WTC11 (cell line): ENCODE results near the gene COL1A1.

Experiments
- FOXK1 ChIP-seq: sonication (generic); formaldehyde crosslinking; IDR thresholded peaks from 2 replicates; pipeline ENCODE4 v1.8.0; 2022; ENCODE audit warnings: mild to moderate bottlenecking, moderate library complexity, missing genetic modification reagents
- JUN ChIP-seq: sonication (generic); formaldehyde crosslinking; IDR thresholded peaks from 2 replicates; pipeline ENCODE4 v1.8.0; 2023; ENCODE audit warnings: mild to moderate bottlenecking, missing genetic modification reagents
- NFE2L1 ChIP-seq: sonication (generic); formaldehyde crosslinking; IDR thresholded peaks from 2 replicates; pipeline ENCODE4 v1.8.1; 2023; ENCODE audit warnings: missing genetic modification reagents
- TEAD4 ChIP-seq: sonication (generic); formaldehyde crosslinking; IDR thresholded peaks from 2 replicates; pipeline ENCODE4 v1.8.0; 2022; ENCODE audit warnings: mild to moderate bottlenecking, missing genetic modification reagents
- TF ChIP-seq, protein P1 (sequence below): fragments of 200-600 bp; IDR thresholded peaks from 2 replicates; pipeline ENCODE4 v1.8.0; 2022; ENCODE audit warnings: antibody characterized with exemption
- TF ChIP-seq, protein P2 (sequence below): sonication (generic); formaldehyde crosslinking; IDR thresholded peaks from 2 replicates; pipeline ENCODE4 v1.8.1; 2023; ENCODE audit warnings: mild to moderate bottlenecking, missing genetic modification reagents
- TF ChIP-seq, protein P3 (sequence below): sonication (generic); formaldehyde crosslinking; IDR thresholded peaks from 2 replicates; pipeline ENCODE4 v1.8.1; 2023; ENCODE audit warnings: mild to moderate bottlenecking, missing genetic modification reagents, moderate library complexity
- TF ChIP-seq, protein P4 (sequence below): sonication (generic); formaldehyde crosslinking; IDR thresholded peaks from 2 replicates; pipeline ENCODE4 v1.8.1; 2022; ENCODE audit warnings: low read depth, mild to moderate bottlenecking, moderate library complexity, missing genetic modification reagents, borderline replicate concordance

DNA sequence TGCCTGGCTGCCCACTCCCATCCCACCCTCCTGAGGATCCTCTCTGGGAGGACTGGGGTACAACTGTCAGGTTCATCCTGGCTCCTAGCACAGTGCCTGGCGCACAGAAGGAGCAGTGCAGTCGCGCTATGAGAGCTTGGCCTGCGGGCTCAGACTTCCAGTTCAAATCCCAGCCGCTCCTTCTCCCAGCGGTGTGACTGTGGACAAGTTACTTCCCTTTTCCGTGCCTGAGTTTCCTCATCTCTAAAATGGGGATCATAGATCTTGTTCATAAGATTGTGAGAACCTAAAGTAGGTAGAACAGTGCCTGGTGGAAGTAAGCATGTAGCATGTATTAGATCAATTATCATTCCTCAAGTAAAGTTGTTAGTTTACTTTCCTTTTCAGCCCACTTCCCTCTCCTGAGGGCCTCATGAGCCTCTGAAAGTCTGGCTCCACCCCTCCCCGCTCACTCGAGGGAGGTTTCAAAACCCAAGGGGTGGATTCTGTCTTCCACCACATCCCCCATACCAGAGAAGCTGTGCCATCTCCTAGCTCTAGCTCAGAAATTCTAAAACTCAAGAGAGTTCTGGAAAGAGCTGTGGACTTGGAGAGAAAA, 19.9 kb upstream of the COL1A1 start:
- TF ChIP-seq, protein P1, sequence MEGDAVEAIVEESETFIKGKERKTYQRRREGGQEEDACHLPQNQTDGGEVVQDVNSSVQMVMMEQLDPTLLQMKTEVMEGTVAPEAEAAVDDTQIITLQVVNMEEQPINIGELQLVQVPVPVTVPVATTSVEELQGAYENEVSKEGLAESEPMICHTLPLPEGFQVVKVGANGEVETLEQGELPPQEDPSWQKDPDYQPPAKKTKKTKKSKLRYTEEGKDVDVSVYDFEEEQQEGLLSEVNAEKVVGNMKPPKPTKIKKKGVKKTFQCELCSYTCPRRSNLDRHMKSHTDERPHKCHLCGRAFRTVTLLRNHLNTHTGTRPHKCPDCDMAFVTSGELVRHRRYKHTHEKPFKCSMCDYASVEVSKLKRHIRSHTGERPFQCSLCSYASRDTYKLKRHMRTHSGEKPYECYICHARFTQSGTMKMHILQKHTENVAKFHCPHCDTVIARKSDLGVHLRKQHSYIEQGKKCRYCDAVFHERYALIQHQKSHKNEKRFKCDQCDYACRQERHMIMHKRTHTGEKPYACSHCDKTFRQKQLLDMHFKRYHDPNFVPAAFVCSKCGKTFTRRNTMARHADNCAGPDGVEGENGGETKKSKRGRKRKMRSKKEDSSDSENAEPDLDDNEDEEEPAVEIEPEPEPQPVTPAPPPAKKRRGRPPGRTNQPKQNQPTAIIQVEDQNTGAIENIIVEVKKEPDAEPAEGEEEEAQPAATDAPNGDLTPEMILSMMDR: no peak
- TF ChIP-seq, protein P2, sequence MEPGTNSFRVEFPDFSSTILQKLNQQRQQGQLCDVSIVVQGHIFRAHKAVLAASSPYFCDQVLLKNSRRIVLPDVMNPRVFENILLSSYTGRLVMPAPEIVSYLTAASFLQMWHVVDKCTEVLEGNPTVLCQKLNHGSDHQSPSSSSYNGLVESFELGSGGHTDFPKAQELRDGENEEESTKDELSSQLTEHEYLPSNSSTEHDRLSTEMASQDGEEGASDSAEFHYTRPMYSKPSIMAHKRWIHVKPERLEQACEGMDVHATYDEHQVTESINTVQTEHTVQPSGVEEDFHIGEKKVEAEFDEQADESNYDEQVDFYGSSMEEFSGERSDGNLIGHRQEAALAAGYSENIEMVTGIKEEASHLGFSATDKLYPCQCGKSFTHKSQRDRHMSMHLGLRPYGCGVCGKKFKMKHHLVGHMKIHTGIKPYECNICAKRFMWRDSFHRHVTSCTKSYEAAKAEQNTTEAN (CRISPR knock-in tag): no peak
- TF ChIP-seq JUN (CRISPR knock-in tag) (no peak), NFE2L1 (no peak), FOXK1 (no peak), TEAD4 (CRISPR knock-in tag) (no peak)
- TF ChIP-seq, protein P3, sequence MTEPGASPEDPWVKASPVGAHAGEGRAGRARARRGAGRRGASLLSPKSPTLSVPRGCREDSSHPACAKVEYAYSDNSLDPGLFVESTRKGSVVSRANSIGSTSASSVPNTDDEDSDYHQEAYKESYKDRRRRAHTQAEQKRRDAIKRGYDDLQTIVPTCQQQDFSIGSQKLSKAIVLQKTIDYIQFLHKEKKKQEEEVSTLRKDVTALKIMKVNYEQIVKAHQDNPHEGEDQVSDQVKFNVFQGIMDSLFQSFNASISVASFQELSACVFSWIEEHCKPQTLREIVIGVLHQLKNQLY (CRISPR knock-in tag): no peak
- TF ChIP-seq, protein P4, sequence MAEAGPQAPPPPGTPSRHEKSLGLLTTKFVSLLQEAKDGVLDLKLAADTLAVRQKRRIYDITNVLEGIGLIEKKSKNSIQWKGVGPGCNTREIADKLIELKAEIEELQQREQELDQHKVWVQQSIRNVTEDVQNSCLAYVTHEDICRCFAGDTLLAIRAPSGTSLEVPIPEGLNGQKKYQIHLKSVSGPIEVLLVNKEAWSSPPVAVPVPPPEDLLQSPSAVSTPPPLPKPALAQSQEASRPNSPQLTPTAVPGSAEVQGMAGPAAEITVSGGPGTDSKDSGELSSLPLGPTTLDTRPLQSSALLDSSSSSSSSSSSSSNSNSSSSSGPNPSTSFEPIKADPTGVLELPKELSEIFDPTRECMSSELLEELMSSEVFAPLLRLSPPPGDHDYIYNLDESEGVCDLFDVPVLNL: no peak
